Measurements from ENCODE around the gene ZNF428. TPM values are rescaled to one million over a fixed set of nuclear protein-coding genes. Genes with fewer than 3 reads are reported as not detected.
A peak's percentile ranks its signal among the peaks of the same experiment; 100 is the strongest.

ZNF428 gene
- total and polyA plus RNA-seq, 7 donors: 18.0 to 40.2 (median 33.6) TPM

DNA sequence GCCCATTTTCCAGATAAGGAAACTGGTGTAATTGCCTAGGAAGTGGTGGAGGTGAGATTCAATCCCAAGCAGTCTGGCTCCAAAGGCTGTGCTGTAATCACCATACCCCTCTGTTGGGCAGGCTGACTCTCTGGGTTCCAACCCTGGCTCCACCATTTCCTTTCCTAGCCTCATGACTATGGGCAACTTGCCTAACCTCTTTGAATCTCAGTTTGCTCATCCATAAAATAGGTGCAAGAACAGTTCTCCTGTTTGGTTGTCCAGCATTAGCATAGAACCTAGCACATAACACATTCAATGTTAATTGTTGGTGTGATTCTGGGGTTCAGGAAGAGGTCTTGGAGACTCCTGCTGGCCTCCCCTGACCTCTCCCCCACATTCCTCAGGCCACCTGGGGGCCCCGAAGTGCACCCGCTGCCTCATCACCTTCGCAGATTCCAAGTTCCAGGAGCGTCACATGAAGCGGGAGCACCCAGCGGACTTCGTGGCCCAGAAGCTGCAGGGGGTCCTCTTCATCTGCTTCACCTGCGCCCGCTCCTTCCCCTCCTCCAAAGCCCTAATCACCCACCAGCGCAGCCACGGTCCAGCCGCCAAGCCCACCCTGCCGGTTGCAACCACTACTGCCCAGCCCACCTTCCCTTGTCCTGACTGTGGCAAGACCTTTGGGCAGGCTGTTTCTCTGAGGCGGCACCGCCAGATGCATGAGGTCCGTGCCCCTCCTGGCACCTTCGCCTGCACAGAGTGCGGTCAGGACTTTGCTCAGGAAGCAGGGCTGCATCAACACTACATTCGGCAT, 20.8 kb downstream of the ZNF428 start:
- no peak for DNase-seq
- no peaks in the 10 kb centered on the region for H3K27me3 ChIP-seq
- H3K9me3 ChIP-seq: no peaks in the 10 kb centered on the region
- intact Hi-C loops (cut with DNase I): loop anchor here (5.0 kb wide), 1 partner anchor 44 kb away; no protein-coding TSS in a partner anchor
- H3K4me3 ChIP-seq: no peak overlapping the region
- H3K36me3 ChIP-seq: peaks cover 0 to 50% (median 7%) of the 10 kb centered on the region in 4 donors
- peaks cover 0 to 36% (median 30%) of the 10 kb centered on the region in 4 donors for H3K4me1 ChIP-seq
- H3K27ac ChIP-seq: no peak overlapping the region
- TF ChIP-seq EP300 (IDR thresholded peaks at IDR 0.05) (no peak), POLR2A (IDR thresholded peaks at IDR 0.05) (no peak), POLR2AphosphoS5 (IDR thresholded peaks at IDR 0.05) (no peak)
- TF ChIP-seq, protein P1, sequence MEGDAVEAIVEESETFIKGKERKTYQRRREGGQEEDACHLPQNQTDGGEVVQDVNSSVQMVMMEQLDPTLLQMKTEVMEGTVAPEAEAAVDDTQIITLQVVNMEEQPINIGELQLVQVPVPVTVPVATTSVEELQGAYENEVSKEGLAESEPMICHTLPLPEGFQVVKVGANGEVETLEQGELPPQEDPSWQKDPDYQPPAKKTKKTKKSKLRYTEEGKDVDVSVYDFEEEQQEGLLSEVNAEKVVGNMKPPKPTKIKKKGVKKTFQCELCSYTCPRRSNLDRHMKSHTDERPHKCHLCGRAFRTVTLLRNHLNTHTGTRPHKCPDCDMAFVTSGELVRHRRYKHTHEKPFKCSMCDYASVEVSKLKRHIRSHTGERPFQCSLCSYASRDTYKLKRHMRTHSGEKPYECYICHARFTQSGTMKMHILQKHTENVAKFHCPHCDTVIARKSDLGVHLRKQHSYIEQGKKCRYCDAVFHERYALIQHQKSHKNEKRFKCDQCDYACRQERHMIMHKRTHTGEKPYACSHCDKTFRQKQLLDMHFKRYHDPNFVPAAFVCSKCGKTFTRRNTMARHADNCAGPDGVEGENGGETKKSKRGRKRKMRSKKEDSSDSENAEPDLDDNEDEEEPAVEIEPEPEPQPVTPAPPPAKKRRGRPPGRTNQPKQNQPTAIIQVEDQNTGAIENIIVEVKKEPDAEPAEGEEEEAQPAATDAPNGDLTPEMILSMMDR (IDR thresholded peaks at IDR 0.05): no peak
- WGBS, 2 donors: 93 to 95% methylated on average over 19 of the region's 19 CpGs

DNA sequence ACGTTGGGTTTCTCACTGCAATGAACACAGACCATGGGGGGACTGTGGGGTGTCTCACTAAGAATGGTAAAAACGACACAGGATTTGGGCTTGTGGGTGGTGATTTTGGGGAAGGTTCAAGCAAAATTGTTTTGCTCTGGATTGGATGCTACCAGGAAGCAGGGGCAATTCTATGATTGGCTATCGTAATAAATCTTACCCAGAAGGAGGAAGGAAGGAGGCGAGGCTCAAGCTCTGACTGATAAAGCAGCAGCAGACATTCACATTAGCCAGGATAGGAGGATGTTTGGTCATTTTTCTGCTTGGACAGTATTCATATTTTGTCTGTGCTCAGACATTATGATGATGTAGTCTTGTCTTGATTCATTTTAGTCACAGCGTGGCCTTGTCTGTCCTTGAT, 21.6 kb downstream of the ZNF428 start:
- peak overlapping the region in 2 of 4 donors; percentile 95 to 99 for H3K27ac ChIP-seq
- intact Hi-C loops (cut with DNase I): loop anchor here (5.0 kb wide), 1 partner anchor 44 kb away; no protein-coding TSS in a partner anchor
- TF ChIP-seq POLR2A (IDR thresholded peaks at IDR 0.05) (no peak), POLR2AphosphoS5 (IDR thresholded peaks at IDR 0.05) (no peak), EP300 (IDR thresholded peaks at IDR 0.05) (no peak)
- TF ChIP-seq, protein P1 (IDR thresholded peaks at IDR 0.05): no peak

DNA sequence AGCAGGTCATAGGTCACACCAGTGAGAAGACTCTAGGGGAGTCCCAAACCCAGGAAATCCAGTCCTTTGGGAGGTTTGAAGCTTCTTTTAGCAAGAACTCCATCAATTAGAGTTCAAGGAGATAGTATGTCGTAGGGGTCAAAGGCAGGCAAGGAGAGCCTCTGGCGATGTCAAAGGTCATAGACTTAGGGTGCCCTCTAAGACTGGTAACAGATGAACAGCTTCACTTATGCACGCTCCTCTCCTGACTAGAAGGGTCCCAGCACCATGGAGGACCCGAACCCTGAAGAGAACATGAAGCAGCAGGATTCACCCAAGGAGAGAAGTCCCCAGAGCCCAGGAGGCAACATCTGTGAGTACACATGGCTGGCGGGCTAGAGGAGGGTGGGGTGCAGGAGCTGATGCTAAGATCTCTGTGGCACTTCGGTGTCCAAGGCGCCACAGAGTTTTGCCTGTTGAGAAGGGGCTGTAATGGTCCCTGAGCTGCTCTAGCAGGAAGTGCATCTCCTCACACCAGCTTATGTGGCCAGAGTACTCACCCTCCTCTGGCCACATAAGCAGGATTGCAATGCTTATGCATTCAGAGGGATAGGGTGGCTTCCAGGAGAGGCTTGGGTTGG, 22.5 kb downstream of the ZNF428 start:
- no peak for DNase-seq
- intact Hi-C loops (cut with DNase I): loop anchor here (1.0 to 5.0 kb wide), 4 partner anchors 22 to 63 kb away; partner anchors contain the start of genes PINLYP, XRCC1 and ZNF428
- Histone ChIP-seq H3K36me3 (peaks cover 16 to 59% (median 23%) of the 10 kb centered on the region in 4 donors), H3K9me3 (no peaks in the 10 kb centered on the region), H3K27me3 (no peaks in the 10 kb centered on the region), H3K4me1 (peaks cover 0 to 46% (median 37%) of the 10 kb centered on the region in 4 donors), H3K4me3 (peak overlapping the region; percentile 50 to 73 (median 61)), H3K27ac (peak overlapping the region; percentile 90 to 99 (median 95))
- TF ChIP-seq EP300 (IDR thresholded peaks at IDR 0.05) (no peak), POLR2AphosphoS5 (IDR thresholded peaks at IDR 0.05) (no peak), POLR2A (IDR thresholded peaks at IDR 0.05) (no peak)
- TF ChIP-seq, protein P1 (IDR thresholded peaks at IDR 0.05): no peak
- 16 to 20% methylated on average over 7 of the region's 7 CpGs for WGBS, 2 donors

More for the DNA sequence above, 21.6 kb downstream of the ZNF428 start:
- peaks cover 7 to 58% (median 15%) of the 10 kb centered on the region in 4 donors for H3K36me3 ChIP-seq
- H3K9me3 ChIP-seq: no peaks in the 10 kb centered on the region
- H3K4me3 ChIP-seq: peak overlapping the region in 1 of 4 donors; percentile 73
- no peaks in the 10 kb centered on the region for H3K27me3 ChIP-seq
- DNase-seq: no peak
- WGBS, 2 donors: 39 to 47% methylated on average over 5 of the region's 5 CpGs
- H3K4me1 ChIP-seq: peaks cover 0 to 43% (median 37%) of the 10 kb centered on the region in 4 donors

DNA sequence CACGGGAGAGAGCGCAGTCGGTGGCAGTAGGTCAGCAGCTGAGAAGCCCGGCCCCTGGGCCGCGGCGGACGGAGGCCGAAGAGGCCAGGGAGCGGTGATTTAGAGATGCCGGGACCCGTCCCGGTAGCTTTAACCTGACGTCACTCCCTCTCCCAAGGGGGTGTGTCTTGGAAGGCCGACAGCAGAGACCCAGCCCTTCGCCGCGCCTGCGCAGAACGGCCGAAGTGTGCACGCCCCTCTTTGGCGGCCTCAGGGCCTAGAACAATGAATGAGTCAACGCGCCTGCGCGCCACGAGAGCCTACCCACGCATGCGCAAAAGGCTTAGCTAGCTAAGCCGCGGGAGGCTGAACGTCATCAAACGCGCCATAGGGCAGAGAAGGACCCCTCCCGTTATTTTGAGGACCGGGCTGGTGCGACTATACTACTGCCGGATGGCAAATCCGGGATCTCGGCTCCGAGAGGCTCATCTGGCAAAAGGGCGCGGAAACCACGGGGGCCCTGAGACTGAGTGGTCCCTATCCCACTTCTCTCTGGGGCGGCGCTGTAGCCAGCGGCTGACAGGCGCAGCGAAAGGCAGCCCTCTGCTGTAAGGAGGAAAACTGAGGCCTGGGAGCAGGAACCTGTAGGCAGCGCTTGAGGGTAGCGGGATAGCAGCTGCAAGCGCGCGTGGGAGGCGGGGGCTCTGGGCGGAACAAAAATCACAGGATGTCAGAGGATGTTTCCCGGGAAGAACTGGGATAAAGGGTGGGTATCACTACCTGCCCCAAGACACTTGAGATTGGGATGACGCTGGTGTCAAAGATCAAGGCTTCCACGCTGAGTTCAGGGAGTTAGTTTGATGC, 23.2 kb downstream of the ZNF428 start, which contains the start of the genes IRGQ and ZNF576:
Gene IRGQ, minus strand, starts transcription at position 136 of the 843 bp plus-strand sequence. CDS start 796 bp downstream, outside the sequence.
Gene ZNF576, plus strand, starts transcription at position 597 of the 843 bp plus-strand sequence. CDS start 514 bp downstream, outside the sequence.
- DNase-seq: peak; percentile 100
- Histone ChIP-seq H3K4me3 (peak within 1 kb of the TSS; percentile 57 to 73 (median 70)), H3K9me3 (no peaks in the 10 kb centered on the region), H3K27ac (peak within 1 kb of the TSS; percentile 90 to 99 (median 95)), H3K36me3 (peaks cover 16 to 59% (median 26%) of the 10 kb centered on the region in 4 donors), H3K27me3 (no peaks in the 10 kb centered on the region), H3K4me1 (peaks cover 0 to 46% (median 37%) of the 10 kb centered on the region in 4 donors)
- WGBS, 2 donors: 0% methylated on average over 60 of the region's 60 CpGs
- intact Hi-C loops (cut with DNase I): loop anchor here (1.0 to 5.0 kb wide), 4 partner anchors 21 to 62 kb away; partner anchors contain the start of genes PINLYP, XRCC1 and ZNF428
- peak in 2 of 4 donors; percentile 16 to 88 for TF ChIP-seq EP300 (IDR thresholded peaks at IDR 0.05)
- TF ChIP-seq POLR2A (IDR thresholded peaks at IDR 0.05): peak; percentile 17 to 87
- TF ChIP-seq, protein P1 (IDR thresholded peaks at IDR 0.05): no peak
- TF ChIP-seq POLR2AphosphoS5 (IDR thresholded peaks at IDR 0.05): peak; percentile 95 to 99 (median 97)

Measured in sigmoid colon (tissue), 7 donors.